ENCODE measurements around the gene LRRC46.
A peak's percentile ranks its signal among the peaks of the same experiment; 100 is the strongest.

The LRRC46 gene

GRCh38 chr17:47821424-47822391 is 9.8 kb upstream of the LRRC46 start, which contains the start of gene OSBPL7:
Gene OSBPL7 (minus strand): TSS chr17:47821794. CDS start chr17:47820278, 1,516 bp downstream.
- Histone ChIP-seq H3K9ac (ENCODE audit: low read length) (peak within 1 kb of the TSS; percentile 94), H3K4me3 (ENCODE audit: low read length) (peak within 1 kb of the TSS; percentile 98), H3K4me1 (ENCODE audit: control insufficient read depth, insufficient read depth, low read length) (peaks cover 37% of the 10 kb centered on the region), H3K9me3 (ENCODE audit: control insufficient read depth, low read length) (no peaks in the 10 kb centered on the region), H3K27me3 (ENCODE audit: control insufficient read depth, insufficient read depth, low read length) (no peaks in the 10 kb centered on the region), H3K36me3 (ENCODE audit: control insufficient read depth, insufficient read depth, low read length) (peaks cover 35% of the 10 kb centered on the region)

DNA sequence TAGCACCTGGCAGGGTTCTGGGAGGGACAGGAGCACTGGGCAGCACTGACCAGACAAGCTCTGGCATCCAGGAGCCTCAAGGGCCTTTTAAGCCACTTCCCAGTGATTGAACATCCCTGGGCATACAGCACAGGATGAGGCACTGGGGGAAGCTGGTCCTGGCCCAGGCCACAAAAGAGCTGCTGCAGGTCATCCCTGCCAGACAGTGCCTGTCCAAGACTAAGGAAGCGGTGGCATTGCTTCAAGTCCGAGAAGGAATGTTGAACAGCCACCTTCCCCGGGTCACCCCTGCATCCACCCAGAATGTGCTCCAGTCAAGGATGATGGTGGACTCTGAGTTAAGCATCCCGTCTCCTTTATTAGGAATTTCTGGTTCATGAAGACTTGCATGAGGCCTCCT is 8.7 kb upstream of the LRRC46 start:
- Histone ChIP-seq H3K9me3 (ENCODE audit: control insufficient read depth, low read length) (no peaks in the 10 kb centered on the region), H3K9ac (ENCODE audit: low read length) (peak overlapping the region; percentile 94), H3K4me3 (ENCODE audit: low read length) (no peak overlapping the region), H3K4me1 (ENCODE audit: control insufficient read depth, insufficient read depth, low read length) (peaks cover 31% of the 10 kb centered on the region), H3K36me3 (ENCODE audit: control insufficient read depth, insufficient read depth, low read length) (peaks cover 28% of the 10 kb centered on the region), H3K27me3 (ENCODE audit: control insufficient read depth, insufficient read depth, low read length) (no peaks in the 10 kb centered on the region)

- peaks cover 23% of the 10 kb centered on the region for H3K4me1 ChIP-seq (ENCODE audit: control insufficient read depth, insufficient read depth, low read length)
- peaks cover 26% of the 10 kb centered on the region for H3K36me3 ChIP-seq (ENCODE audit: control insufficient read depth, insufficient read depth, low read length)
- no peaks in the 10 kb centered on the region for H3K9me3 ChIP-seq (ENCODE audit: control insufficient read depth, low read length)
- H3K4me3 ChIP-seq (ENCODE audit: low read length): no peak overlapping the region
- H3K27me3 ChIP-seq (ENCODE audit: control insufficient read depth, insufficient read depth, low read length): no peaks in the 10 kb centered on the region
- H3K9ac ChIP-seq (ENCODE audit: low read length): no peak overlapping the region
Observed at GRCh38 chr17:47823519-47823918, 8.0 kb upstream of the LRRC46 start.

DNA sequence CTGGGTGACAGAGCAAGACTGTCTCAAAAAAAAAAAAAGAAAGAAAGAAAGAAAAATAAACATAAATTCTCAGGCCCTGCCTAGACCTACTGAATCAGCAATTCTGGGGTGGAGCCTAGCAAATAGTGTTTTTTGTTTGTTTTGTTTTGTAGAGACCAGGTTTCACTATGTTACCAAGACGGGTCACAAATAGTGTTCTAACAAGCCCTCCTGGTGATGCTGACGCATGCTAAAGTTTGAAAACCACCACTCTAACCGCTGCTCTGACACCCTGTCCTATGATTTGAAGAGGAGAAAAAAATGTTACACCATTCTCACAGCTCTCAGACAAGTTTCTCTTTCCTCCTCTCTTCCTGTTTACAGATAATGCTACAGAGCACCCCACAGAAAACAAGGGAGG is 1.6 kb upstream of the LRRC46 start:
- Histone ChIP-seq H3K36me3 (ENCODE audit: control insufficient read depth, insufficient read depth, low read length) (peaks cover 10% of the 10 kb centered on the region), H3K4me3 (ENCODE audit: low read length) (no peak overlapping the region), H3K4me1 (ENCODE audit: control insufficient read depth, insufficient read depth, low read length) (peaks cover 16% of the 10 kb centered on the region), H3K9ac (ENCODE audit: low read length) (no peak overlapping the region), H3K27me3 (ENCODE audit: control insufficient read depth, insufficient read depth, low read length) (no peaks in the 10 kb centered on the region), H3K9me3 (ENCODE audit: control insufficient read depth, low read length) (no peaks in the 10 kb centered on the region)

- peaks cover 10% of the 10 kb centered on the region for H3K36me3 ChIP-seq (ENCODE audit: control insufficient read depth, insufficient read depth, low read length)
- peaks cover 16% of the 10 kb centered on the region for H3K4me1 ChIP-seq (ENCODE audit: control insufficient read depth, insufficient read depth, low read length)
- peak overlapping the region; percentile 81 for H3K9ac ChIP-seq (ENCODE audit: low read length)
- H3K9me3 ChIP-seq (ENCODE audit: control insufficient read depth, low read length): no peaks in the 10 kb centered on the region
- no peaks in the 10 kb centered on the region for H3K27me3 ChIP-seq (ENCODE audit: control insufficient read depth, insufficient read depth, low read length)
- H3K4me3 ChIP-seq (ENCODE audit: low read length): peak overlapping the region; percentile 85
Observed at GRCh38 chr17:47830396-47831002, 971 bp upstream of the LRRC46 start.

DNA sequence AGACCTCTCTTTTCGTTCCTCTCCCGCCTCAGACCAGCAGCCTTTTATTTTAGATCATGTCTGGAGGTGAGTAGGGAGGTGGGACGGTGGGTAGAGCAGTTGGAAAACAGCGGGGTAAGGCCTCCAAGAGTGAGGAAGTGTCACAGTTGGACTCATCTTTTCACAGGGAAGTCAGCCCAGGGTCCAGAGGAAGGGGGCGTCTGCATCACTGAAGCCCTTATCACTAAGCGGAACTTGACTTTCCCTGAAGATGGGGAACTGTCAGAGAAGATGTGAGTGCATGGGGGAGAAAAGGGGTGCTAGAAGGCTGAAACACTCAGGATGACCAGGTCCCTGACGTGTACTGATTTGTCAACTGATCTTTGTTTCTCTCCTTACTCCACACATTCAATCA is 461 bp downstream of the LRRC46 start:
- H3K27me3 ChIP-seq (ENCODE audit: control insufficient read depth, insufficient read depth, low read length): no peaks in the 10 kb centered on the region
- peak overlapping the region; percentile 85 for H3K4me3 ChIP-seq (ENCODE audit: low read length)
- no peak overlapping the region for H3K9ac ChIP-seq (ENCODE audit: low read length)
- no peaks in the 10 kb centered on the region for H3K9me3 ChIP-seq (ENCODE audit: control insufficient read depth, low read length)
- H3K4me1 ChIP-seq (ENCODE audit: control insufficient read depth, insufficient read depth, low read length): peaks cover 16% of the 10 kb centered on the region
- H3K36me3 ChIP-seq (ENCODE audit: control insufficient read depth, insufficient read depth, low read length): peaks cover 9% of the 10 kb centered on the region

- no peak overlapping the region for H3K4me3 ChIP-seq (ENCODE audit: low read length)
- H3K9me3 ChIP-seq (ENCODE audit: control insufficient read depth, low read length): no peaks in the 10 kb centered on the region
- no peaks in the 10 kb centered on the region for H3K27me3 ChIP-seq (ENCODE audit: control insufficient read depth, insufficient read depth, low read length)
- no peaks in the 10 kb centered on the region for H3K36me3 ChIP-seq (ENCODE audit: control insufficient read depth, insufficient read depth, low read length)
- H3K9ac ChIP-seq (ENCODE audit: low read length): no peak overlapping the region
- H3K4me1 ChIP-seq (ENCODE audit: control insufficient read depth, insufficient read depth, low read length): peaks cover 21% of the 10 kb centered on the region
Observed at GRCh38 chr17:47834756-47835155, 3.3 kb downstream of the LRRC46 start.

- no peaks in the 10 kb centered on the region for H3K27me3 ChIP-seq (ENCODE audit: control insufficient read depth, insufficient read depth, low read length)
- no peak overlapping the region for H3K4me3 ChIP-seq (ENCODE audit: low read length)
- H3K9me3 ChIP-seq (ENCODE audit: control insufficient read depth, low read length): no peaks in the 10 kb centered on the region
- H3K4me1 ChIP-seq (ENCODE audit: control insufficient read depth, insufficient read depth, low read length): peaks cover 22% of the 10 kb centered on the region
- no peaks in the 10 kb centered on the region for H3K36me3 ChIP-seq (ENCODE audit: control insufficient read depth, insufficient read depth, low read length)
- no peak overlapping the region for H3K9ac ChIP-seq (ENCODE audit: low read length)
Observed at GRCh38 chr17:47836601-47837000, 5.1 kb downstream of the LRRC46 start.

DNA sequence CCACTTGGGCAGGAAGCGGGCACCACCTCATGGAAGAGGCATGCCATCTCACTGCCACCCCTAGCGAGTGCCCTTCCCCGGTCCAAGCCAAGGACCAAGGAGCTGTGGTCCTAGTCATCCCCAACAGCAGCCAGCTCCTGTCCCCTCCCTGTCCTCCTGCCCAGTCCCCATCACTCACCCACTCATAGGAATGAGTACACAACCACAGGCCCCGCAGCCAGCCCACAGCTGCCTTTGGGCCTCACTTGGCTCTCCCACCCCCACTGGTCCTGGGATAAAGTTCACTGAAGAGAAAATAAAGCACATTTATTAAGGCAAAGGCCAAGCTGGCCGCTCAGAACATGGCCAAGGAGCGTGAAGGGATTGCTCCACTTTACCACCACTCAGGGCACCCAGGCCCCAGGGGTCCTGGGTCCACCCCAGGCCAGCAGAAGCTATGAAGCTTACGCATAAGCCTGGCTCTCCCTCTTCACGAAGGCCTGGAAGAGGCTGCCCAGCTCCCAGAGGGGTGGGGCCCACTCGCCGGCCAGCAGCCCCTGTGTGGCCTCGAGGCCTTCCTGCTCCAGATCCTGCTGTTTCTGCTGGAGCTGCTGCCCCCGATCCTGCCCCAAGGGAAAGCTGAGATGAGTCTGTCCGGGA is 6.0 kb downstream of the LRRC46 start:
- Histone ChIP-seq H3K9ac (ENCODE audit: low read length) (no peak overlapping the region), H3K9me3 (ENCODE audit: control insufficient read depth, low read length) (no peaks in the 10 kb centered on the region), H3K27me3 (ENCODE audit: control insufficient read depth, insufficient read depth, low read length) (no peaks in the 10 kb centered on the region), H3K36me3 (ENCODE audit: control insufficient read depth, insufficient read depth, low read length) (no peaks in the 10 kb centered on the region), H3K4me3 (ENCODE audit: low read length) (no peak overlapping the region), H3K4me1 (ENCODE audit: control insufficient read depth, insufficient read depth, low read length) (peaks cover 26% of the 10 kb centered on the region)

DNA sequence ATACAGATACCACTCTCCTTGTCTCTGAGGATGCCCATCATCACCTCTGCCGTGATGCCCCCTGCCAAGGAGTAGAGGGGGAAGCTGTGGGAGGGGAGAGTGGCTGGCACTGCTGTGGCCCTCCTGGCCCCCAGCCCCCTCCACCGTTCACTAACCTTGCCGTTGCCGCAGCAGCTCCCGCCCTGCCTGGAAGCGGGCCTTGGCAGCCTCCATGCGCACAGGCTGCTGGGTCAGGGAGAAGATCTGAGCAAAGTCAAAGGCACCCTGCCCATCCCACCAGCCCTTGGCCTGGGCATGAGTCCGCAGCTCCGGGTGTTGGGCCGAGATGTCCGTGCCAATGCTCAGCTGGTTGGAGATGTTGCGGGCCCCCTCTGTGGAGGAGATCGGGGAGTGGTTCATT is 7.2 kb downstream of the LRRC46 start:
- no peaks in the 10 kb centered on the region for H3K27me3 ChIP-seq (ENCODE audit: control insufficient read depth, insufficient read depth, low read length)
- H3K36me3 ChIP-seq (ENCODE audit: control insufficient read depth, insufficient read depth, low read length): no peaks in the 10 kb centered on the region
- no peaks in the 10 kb centered on the region for H3K9me3 ChIP-seq (ENCODE audit: control insufficient read depth, low read length)
- no peak overlapping the region for H3K4me3 ChIP-seq (ENCODE audit: low read length)
- H3K4me1 ChIP-seq (ENCODE audit: control insufficient read depth, insufficient read depth, low read length): peaks cover 37% of the 10 kb centered on the region
- H3K9ac ChIP-seq (ENCODE audit: low read length): no peak overlapping the region

DNA sequence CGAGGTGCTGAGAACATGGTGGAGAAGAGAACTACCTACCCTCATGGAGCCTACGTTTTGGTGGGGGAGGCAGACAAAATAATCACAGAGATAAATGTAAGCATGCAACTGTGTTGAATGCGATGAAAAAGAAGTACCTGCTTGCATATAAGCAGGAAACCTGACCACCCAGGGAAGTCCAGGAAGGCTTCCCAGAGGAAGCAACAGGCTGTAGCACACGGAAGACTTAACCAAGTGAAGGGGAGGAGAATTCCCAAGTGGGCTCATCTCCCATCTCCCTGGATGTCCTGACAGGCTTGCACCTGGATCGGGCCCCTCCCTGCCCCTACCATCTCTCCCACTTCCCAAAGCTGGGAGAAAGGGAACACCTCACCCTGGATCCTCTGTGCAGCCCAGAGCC is 7.6 kb downstream of the LRRC46 start:
- H3K9ac ChIP-seq (ENCODE audit: low read length): no peak overlapping the region
- no peaks in the 10 kb centered on the region for H3K27me3 ChIP-seq (ENCODE audit: control insufficient read depth, insufficient read depth, low read length)
- no peak overlapping the region for H3K4me3 ChIP-seq (ENCODE audit: low read length)
- peaks cover 37% of the 10 kb centered on the region for H3K4me1 ChIP-seq (ENCODE audit: control insufficient read depth, insufficient read depth, low read length)
- H3K36me3 ChIP-seq (ENCODE audit: control insufficient read depth, insufficient read depth, low read length): no peaks in the 10 kb centered on the region
- H3K9me3 ChIP-seq (ENCODE audit: control insufficient read depth, low read length): no peaks in the 10 kb centered on the region
